SK-N-SH treated with all-trans-retinoic acid at 6 μM for 48 hours (cell line): ENCODE results near the gene GLB1L3.

ENCODE experiments used
- ATAC-seq: fragments of 200-7000 bp; cut with Tn5 transposase; 3 replicates; pipeline ENCODE4 v1.9.1; 2020; ENCODE audit warnings: mild to moderate bottlenecking, moderate library complexity
- ARNTL ChIP-seq: fragments of 450-650 bp; formaldehyde crosslinking; IDR thresholded peaks from 2 replicates; pipeline ENCODE4 v1.5.0; 2020; ENCODE audit warnings: low read depth, mild to moderate bottlenecking, moderate library complexity, borderline replicate concordance
- BACH2 ChIP-seq: fragments of 250-450 bp; sonication (Bioruptor Pico); IDR thresholded peaks from 2 replicates; pipeline ENCODE4 v1.9.0; 2021; ENCODE audit warnings: mild to moderate bottlenecking, borderline replicate concordance
- CSDC2 ChIP-seq: fragments of 250-450 bp; sonication (Bioruptor Pico); IDR thresholded peaks from 2 replicates; pipeline ENCODE4 v1.5.0; 2020; ENCODE audit warnings: mild to moderate bottlenecking, moderate library complexity
- GLIS3 ChIP-seq: fragments of 250-450 bp; sonication (Bioruptor Pico); IDR thresholded peaks from 2 replicates; pipeline ENCODE4 v1.5.0; 2020; ENCODE audit warnings: mild to moderate bottlenecking, moderate library complexity
- ISL1 ChIP-seq: fragments of 250-450 bp; sonication (Bioruptor Pico); IDR thresholded peaks from 2 replicates; pipeline ENCODE4 v2.1.2; 2022; ENCODE audit warnings: mild to moderate bottlenecking, moderate library complexity
- OSR1 ChIP-seq: fragments of 250-450 bp; sonication (Bioruptor Pico); IDR thresholded peaks from 2 replicates; pipeline ENCODE4 v1.8.0; 2022; ENCODE audit warnings: moderate library complexity, mild to moderate bottlenecking, inconsistent platforms
- PPARA ChIP-seq: fragments of 250-450 bp; sonication (Bioruptor Pico); IDR thresholded peaks from 2 replicates; pipeline ENCODE4 v1.5.0; 2020; ENCODE audit warnings: mild to moderate bottlenecking, borderline replicate concordance
- RARB ChIP-seq: fragments of 250-450 bp; sonication (Bioruptor Pico); IDR thresholded peaks from 2 replicates; pipeline ENCODE4 v1.8.0; 2021; ENCODE audit warnings: mild to moderate bottlenecking, moderate library complexity
- SNAI2 ChIP-seq: fragments of 250-450 bp; sonication (Bioruptor Pico); IDR thresholded peaks from 2 replicates; pipeline ENCODE4 v1.5.0; 2020; ENCODE audit warnings: mild to moderate bottlenecking, moderate library complexity
- TCF4 ChIP-seq: fragments of 250-450 bp; sonication (Bioruptor Pico); IDR thresholded peaks from 2 replicates; pipeline ENCODE4 v1.8.0; 2021; ENCODE audit warnings: mild to moderate bottlenecking, moderate library complexity, borderline replicate concordance
- TOX ChIP-seq: fragments of 250-450 bp; sonication (Bioruptor Pico); IDR thresholded peaks from 2 replicates; pipeline ENCODE4 v1.8.0; 2021; ENCODE audit warnings: mild to moderate bottlenecking, moderate library complexity, borderline replicate concordance
- ZC3H10 ChIP-seq: fragments of 250-450 bp; sonication (Bioruptor Pico); IDR thresholded peaks from 2 replicates; pipeline ENCODE4 v1.5.1; 2021; ENCODE audit warnings: mild to moderate bottlenecking, moderate library complexity
- ZFP3 ChIP-seq: fragments of 250-450 bp; sonication (Bioruptor Pico); IDR thresholded peaks from 2 replicates; pipeline ENCODE4 v1.5.0; 2020; ENCODE audit warnings: mild to moderate bottlenecking, moderate library complexity
- ZFP30 ChIP-seq: fragments of 450-650 bp; formaldehyde crosslinking; IDR thresholded peaks from 2 replicates; pipeline ENCODE4 v1.5.0; 2022; ENCODE audit warnings: mild to moderate bottlenecking, moderate library complexity
- ZNF565 ChIP-seq: fragments of 450-650 bp; formaldehyde crosslinking; conservative IDR thresholded peaks from 2 replicates; pipeline ENCODE4 v1.5.0; 2020; ENCODE audit warnings: low read depth, mild to moderate bottlenecking, moderate library complexity
- ZNF70 ChIP-seq: fragments of 450-650 bp; formaldehyde crosslinking; IDR thresholded peaks from 2 replicates; pipeline ENCODE4 v1.5.0; 2020; ENCODE audit warnings: mild to moderate bottlenecking, moderate library complexity
- ZNF8 ChIP-seq: fragments of 450-650 bp; formaldehyde crosslinking; IDR thresholded peaks from 2 replicates; pipeline ENCODE4 v1.5.0; 2020; ENCODE audit warnings: mild to moderate bottlenecking, moderate library complexity
- TF ChIP-seq, protein P1 (sequence below): fragments of 250-450 bp; sonication (Bioruptor Pico); IDR thresholded peaks from 2 replicates; pipeline ENCODE4 v1.5.0; 2020; ENCODE audit warnings: mild to moderate bottlenecking, moderate library complexity
- TF ChIP-seq, protein P2 (sequence below): fragments of 250-450 bp; sonication (Bioruptor Pico); IDR thresholded peaks from 2 replicates; pipeline ENCODE4 v1.8.0; 2021; ENCODE audit warnings: low read depth, mild to moderate bottlenecking, moderate library complexity, borderline replicate concordance
- TF ChIP-seq, protein P3 (sequence below): fragments of 250-450 bp; sonication (Bioruptor Pico); IDR thresholded peaks from 2 replicates; pipeline ENCODE4 v1.5.1; 2021; ENCODE audit warnings: mild to moderate bottlenecking, moderate library complexity

GLB1L3 gene

DNA sequence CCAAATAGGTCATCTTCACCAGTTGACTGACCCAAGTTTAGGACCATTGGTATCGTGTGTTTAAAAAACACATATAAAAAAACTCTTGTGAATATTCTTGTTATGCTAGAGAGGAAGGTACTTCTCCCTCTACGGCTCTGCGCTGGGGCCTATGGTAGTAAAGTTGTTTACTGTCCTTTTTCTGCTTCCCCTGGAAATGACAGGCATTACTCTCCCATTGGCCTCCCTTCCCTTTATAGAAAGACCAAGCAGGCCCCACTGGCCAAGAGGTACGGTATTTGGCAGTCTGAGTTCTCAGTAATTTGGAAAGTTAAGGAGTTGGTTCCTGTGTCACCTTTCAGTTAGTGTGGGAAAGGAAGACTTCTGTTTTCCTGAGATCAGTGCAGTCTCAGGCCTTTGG, 29.5 kb upstream of the GLB1L3 start:
- ATAC-seq = no peak
- no peak for TF ChIP-seq ZC3H10
- no peak for TF ChIP-seq ZFP3
- TF ChIP-seq RARB = no peak
- TF ChIP-seq PPARA (CRISPR knock-in tag) = no peak
- TF ChIP-seq GLIS3 (CRISPR knock-in tag) = no peak
- TF ChIP-seq, protein P1, sequence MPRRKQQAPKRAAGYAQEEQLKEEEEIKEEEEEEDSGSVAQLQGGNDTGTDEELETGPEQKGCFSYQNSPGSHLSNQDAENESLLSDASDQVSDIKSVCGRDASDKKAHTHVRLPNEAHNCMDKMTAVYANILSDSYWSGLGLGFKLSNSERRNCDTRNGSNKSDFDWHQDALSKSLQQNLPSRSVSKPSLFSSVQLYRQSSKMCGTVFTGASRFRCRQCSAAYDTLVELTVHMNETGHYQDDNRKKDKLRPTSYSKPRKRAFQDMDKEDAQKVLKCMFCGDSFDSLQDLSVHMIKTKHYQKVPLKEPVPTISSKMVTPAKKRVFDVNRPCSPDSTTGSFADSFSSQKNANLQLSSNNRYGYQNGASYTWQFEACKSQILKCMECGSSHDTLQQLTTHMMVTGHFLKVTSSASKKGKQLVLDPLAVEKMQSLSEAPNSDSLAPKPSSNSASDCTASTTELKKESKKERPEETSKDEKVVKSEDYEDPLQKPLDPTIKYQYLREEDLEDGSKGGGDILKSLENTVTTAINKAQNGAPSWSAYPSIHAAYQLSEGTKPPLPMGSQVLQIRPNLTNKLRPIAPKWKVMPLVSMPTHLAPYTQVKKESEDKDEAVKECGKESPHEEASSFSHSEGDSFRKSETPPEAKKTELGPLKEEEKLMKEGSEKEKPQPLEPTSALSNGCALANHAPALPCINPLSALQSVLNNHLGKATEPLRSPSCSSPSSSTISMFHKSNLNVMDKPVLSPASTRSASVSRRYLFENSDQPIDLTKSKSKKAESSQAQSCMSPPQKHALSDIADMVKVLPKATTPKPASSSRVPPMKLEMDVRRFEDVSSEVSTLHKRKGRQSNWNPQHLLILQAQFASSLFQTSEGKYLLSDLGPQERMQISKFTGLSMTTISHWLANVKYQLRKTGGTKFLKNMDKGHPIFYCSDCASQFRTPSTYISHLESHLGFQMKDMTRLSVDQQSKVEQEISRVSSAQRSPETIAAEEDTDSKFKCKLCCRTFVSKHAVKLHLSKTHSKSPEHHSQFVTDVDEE (CRISPR knock-in tag) = no peak
- TF ChIP-seq CSDC2 (CRISPR knock-in tag) = no peak
- no peak for TF ChIP-seq ZNF70 (CRISPR knock-in tag)
- TF ChIP-seq, protein P2, sequence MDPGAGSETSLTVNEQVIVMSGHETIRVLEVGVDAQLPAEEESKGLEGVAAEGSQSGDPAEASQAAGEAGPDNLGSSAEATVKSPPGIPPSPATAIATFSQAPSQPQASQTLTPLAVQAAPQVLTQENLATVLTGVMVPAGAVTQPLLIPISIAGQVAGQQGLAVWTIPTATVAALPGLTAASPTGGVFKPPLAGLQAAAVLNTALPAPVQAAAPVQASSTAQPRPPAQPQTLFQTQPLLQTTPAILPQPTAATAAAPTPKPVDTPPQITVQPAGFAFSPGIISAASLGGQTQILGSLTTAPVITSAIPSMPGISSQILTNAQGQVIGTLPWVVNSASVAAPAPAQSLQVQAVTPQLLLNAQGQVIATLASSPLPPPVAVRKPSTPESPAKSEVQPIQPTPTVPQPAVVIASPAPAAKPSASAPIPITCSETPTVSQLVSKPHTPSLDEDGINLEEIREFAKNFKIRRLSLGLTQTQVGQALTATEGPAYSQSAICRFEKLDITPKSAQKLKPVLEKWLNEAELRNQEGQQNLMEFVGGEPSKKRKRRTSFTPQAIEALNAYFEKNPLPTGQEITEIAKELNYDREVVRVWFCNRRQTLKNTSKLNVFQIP (CRISPR knock-in tag) = no peak
- TF ChIP-seq TOX (CRISPR knock-in tag) = no peak
- TF ChIP-seq ZNF565 (CRISPR knock-in tag) = no peak
- no peak for TF ChIP-seq ISL1 (CRISPR knock-in tag)
- TF ChIP-seq TCF4 (CRISPR knock-in tag) = no peak
- no peak for TF ChIP-seq BACH2 (CRISPR knock-in tag)
- TF ChIP-seq OSR1 (CRISPR knock-in tag) = no peak
- TF ChIP-seq, protein P3, sequence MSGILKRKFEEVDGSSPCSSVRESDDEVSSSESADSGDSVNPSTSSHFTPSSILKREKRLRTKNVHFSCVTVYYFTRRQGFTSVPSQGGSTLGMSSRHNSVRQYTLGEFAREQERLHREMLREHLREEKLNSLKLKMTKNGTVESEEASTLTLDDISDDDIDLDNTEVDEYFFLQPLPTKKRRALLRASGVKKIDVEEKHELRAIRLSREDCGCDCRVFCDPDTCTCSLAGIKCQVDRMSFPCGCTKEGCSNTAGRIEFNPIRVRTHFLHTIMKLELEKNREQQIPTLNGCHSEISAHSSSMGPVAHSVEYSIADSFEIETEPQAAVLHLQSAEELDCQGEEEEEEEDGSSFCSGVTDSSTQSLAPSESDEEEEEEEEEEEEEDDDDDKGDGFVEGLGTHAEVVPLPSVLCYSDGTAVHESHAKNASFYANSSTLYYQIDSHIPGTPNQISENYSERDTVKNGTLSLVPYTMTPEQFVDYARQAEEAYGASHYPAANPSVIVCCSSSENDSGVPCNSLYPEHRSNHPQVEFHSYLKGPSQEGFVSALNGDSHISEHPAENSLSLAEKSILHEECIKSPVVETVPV (CRISPR knock-in tag) = no peak
- TF ChIP-seq SNAI2 = no peak
- no peak for TF ChIP-seq ZNF8 (CRISPR knock-in tag)
- TF ChIP-seq, all 23 proteins: peak for 0

DNA sequence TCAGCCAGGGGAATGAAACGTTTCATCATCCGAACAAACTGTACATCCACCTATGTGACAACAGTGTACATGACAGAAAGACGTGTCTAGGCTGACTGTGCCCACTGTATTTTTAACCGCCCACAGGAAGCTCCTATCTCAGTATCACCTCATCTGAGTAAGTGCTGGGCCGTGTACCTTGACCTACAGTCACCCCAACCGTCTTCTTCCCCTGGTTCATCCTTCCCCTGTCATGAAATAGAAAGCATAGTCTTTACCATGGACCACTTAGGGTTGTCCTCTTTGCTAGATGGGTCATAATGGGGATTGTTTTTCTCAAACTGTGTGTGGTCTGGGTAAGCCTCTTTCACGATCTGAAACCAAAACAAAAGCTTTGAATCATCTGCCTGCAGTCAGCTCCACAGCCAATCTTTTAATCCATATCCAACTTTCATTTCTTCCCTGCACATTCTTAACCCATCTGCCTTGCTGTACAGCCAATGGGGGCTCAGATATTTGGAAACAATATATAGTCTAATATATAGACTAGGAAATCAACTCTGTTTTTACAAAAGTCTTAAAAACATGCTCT, 27.2 kb upstream of the GLB1L3 start:
- TF ChIP-seq CSDC2 (CRISPR knock-in tag) (no peak), TOX (CRISPR knock-in tag) (no peak), ZNF70 (CRISPR knock-in tag) (no peak), ISL1 (CRISPR knock-in tag) (no peak)
- no peak for ATAC-seq

DNA sequence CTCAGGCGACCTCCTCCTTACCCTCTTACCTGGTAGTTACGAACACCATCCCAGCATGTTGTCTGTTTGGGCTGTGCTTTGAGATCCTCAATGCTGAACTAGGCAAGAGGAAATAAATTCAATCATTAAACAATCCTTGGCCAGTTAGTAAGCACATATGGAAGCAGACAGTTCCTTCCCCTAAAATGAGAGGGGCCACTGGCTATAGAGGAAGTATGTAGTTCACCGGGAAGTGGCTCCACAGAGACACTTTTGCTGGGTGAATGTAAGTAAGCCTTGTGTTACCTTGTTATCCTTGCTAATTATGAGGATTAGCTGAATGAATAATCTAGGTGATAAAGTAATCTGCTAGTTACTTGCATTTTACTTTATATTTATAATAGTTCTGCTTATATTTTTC, 25.9 kb upstream of the GLB1L3 start:
- no peak for ATAC-seq
- TF ChIP-seq ZFP30 (CRISPR knock-in tag) (no peak), GLIS3 (CRISPR knock-in tag) (no peak), RARB (no peak), SNAI2 (no peak), ARNTL (CRISPR knock-in tag) (no peak), ZNF70 (CRISPR knock-in tag) (no peak), CSDC2 (CRISPR knock-in tag) (no peak), ISL1 (CRISPR knock-in tag) (no peak)
- TF ChIP-seq, protein P1 (CRISPR knock-in tag) = no peak
- TF ChIP-seq, protein P3 (CRISPR knock-in tag) = no peak
- TF ChIP-seq, protein P2 (CRISPR knock-in tag) = no peak
- TF ChIP-seq, all 23 proteins: peak for 0
